HG02870 (cell line): ENCODE measurements around the gene SEMA3A.
"Not testable (repeated sequence)": the region's sequence is repeated elsewhere in the genome, so short reads cannot be mapped to it uniquely, and the experiment has no call there.

Source experiments
- ATAC-seq: cut with Tn5 transposase; IDR thresholded peaks from one replicate; pipeline ENCODE4 v1.9.1; 2021; ENCODE audit warnings: mild to moderate bottlenecking, moderate library complexity; ENCODE audit not compliant: unreplicated experiment

Gene SEMA3A

DNA sequence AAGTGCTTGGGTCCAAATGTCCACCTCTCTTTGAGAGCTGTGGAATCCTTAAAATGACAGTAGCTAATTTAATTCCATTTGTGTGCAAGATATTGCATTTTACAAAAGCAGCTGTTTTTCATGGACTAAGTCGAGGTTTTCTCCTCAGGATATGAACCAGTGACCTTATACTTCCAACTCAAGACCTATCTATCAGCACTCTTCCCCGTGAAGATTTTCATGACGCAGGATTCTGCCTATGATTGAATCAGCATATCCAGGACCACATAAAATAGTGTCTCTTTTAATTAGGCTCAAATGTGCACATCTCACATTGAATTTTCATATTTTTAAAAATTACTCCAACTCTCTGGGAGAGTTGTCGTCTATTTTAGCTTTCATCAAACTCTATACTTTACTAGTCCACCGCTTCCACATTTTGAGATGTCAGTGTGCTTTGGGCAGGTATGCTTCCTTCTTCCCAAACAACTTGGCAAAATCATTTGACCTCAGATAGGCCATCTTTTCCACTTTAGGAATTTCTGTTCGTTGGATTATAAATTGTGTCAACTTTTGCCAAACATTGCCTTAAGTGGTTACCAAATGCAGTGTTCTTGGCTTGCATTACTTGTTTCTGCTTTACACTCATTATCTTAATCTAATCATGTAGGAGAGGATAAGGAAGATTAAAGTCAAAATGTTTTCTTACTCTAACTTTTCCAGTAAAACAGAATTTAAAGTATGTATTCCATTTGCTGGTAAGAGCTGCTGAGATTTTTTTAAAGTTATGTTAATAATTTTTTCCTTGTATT is 39.4 kb downstream of the SEMA3A start:
- no peak for ATAC-seq

DNA sequence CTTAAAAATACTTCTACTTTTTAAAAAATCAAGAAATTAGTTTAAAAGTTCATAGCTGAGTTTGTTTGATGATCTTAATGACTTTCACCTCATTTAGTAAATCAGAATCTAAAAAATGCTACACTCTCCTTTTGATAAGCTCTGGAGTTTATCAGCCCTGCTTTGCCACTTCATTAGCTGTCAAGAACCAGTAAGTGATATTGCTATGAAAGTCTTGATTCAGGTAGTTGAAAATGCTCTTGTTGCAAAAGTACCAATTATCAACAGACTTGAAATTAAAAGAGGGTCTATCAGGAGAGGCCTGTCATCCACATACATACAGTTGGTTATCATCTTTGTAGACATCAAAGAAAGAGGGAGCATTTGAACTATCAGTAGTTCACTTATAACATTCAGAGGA is 41.6 kb downstream of the SEMA3A start:
- ATAC-seq: no peak

DNA sequence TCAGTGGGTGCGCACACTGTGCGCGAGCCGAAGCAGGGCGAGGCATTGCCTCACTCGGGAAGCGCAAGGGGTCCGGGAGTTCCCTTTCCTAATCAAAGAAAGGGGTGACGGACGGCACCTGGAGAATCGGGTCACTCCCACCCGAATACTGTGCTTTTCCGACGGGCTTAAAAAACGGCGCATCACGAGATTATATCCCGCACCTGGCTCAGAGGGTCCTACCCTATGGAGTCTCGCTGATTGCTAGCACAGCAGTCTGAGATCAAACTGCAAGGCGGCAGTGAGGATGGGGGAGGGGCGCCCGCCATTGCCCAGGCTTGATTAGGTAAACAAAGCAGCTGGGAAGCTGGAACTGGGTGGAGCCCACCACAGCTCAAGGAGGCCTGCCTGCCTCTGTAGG is 44.2 kb downstream of the SEMA3A start:
- not testable (repeated sequence) for ATAC-seq

DNA sequence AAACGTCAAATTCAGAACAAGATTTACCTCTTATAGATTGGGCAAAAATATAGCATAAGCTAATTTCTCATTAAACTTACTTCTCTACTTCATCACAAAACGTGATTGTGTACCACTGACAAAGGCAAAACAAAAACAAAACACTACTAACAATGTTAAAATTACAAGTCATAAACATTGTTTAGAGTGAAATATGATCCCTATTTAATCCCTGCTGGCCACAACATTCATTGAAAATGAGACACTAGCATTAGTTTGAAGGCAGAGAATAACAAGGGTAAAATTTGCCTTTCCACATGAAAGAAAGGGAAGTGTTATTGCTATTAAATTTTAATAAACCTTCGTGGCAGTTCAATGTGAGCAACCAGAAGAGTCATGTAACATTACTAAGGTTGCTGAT is 45.0 kb downstream of the SEMA3A start:
- no peak for ATAC-seq

GRCh38 chr7:84145892-84146291 is 48.7 kb downstream of the SEMA3A start:
- no peak for ATAC-seq

- ATAC-seq: no peak
Measured at GRCh38 chr7:84144935-84145334, 49.7 kb downstream of the SEMA3A start.

- no peak for ATAC-seq
Measured at GRCh38 chr7:84144480-84144879, 50.1 kb downstream of the SEMA3A start.

- no peak for ATAC-seq
Measured at GRCh38 chr7:84142726-84143125, 51.9 kb downstream of the SEMA3A start.

DNA sequence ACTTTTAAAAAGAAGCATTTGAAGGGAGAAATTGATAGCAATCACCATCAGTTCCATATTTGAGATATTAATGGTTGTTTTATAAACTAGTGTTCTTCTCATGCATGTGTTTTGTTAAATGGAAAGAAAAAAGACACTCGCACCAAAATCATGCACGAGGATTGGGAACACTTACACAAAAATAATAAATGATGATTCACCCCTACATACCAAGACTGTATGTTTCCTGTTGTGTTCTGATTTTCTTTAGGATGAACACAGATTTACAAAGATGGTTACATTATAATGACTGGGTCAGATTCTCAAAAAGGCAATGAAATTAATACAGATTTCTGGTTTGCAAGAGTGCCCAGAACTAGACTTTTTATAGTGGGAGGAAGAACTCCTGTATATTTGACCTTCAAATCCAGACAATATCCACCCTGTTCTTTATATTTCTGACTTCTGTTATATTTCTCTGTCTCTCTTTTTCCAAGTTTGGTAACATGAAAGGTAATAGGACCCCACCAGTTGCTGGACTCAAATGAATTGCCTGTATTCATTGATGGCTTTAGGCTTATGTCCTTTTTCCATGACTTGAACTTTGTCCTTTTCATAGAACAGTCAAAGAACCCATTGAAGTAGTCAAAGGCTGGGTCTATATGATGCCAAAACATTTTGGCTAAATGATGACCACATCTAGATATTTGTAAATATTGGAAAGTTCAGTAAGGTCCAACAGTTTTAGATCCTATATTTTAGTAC is 54.4 kb downstream of the SEMA3A start:
- no peak for ATAC-seq

DNA sequence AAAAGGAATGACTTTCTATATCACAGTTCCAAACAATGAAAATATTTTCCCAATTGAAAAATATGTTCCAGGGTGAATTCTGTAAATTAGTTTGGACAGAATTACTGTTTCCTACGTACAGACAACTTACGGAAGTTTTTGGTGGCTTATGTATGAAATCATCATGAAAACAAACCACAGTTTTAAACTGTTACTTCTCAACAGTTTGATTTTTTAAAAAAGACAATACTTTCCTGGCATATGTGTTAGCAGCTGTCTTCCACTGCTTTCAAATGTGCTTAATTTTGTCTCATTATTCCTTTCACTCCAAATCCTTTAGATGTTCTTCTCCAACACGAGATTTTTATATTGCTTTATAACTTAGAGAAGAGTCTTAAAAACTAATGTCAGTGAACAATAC is 56.2 kb downstream of the SEMA3A start:
- no peak for ATAC-seq

DNA sequence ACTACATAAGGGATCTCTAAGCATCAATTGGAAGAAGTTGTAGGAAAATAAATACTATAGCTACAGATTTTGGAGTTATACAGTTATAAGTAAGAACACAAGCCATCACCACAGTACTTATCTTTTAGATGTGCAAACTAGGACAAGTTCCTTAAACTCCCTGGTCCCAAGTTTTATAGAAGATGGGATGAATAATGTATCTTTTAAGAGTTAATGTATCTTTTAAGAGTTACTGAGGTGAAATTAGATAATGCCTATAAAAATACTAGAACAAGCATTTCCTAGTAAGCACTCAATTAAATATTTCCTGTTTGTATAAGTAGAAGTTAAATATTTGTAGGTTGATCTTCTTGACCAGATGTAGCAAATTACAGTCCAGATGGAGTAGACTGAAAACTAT is 56.8 kb downstream of the SEMA3A start:
- ATAC-seq: no peak

GRCh38 chr7:84136809-84137208 is 57.8 kb downstream of the SEMA3A start:
- ATAC-seq: no peak

GRCh38 chr7:84136336-84136735 is 58.3 kb downstream of the SEMA3A start:
- ATAC-seq: no peak

DNA sequence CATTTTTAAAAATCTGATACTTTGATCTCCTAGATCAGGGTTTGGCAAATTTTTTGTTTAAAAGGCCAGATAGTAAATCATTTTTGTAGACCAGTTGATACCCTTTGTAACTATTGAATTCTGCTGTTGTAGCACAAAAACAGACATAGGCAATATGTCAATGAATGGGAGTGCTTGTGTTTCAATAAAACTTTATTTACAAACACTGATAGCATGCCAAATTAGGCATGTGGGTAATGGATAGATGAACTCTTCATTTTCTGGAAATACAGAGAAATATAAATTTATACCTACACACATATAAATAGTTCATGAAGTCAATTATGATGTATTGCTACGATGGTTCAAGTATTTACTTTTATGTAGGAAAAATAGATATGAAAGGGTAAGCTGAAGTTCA is 60.4 kb downstream of the SEMA3A start:
- ATAC-seq: no peak

DNA sequence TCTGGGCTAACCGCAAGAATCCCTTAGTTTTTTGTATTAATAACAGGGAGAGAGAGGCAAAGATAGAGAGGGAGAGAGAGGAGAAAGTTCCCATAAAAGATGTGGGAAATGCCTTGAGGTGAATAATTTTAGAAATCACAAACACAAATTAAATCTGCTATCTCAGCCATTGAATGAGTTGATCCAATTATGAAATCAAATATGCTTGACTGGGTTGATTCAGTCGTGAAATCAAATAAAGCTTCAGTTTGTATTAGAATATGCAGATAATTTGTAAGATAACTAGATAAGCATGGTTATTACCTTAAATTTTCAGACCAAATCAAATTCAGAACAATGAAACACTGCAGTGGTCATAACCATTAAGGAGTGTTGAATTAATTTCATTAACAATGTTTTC is 68.9 kb downstream of the SEMA3A start:
- no peak for ATAC-seq

DNA sequence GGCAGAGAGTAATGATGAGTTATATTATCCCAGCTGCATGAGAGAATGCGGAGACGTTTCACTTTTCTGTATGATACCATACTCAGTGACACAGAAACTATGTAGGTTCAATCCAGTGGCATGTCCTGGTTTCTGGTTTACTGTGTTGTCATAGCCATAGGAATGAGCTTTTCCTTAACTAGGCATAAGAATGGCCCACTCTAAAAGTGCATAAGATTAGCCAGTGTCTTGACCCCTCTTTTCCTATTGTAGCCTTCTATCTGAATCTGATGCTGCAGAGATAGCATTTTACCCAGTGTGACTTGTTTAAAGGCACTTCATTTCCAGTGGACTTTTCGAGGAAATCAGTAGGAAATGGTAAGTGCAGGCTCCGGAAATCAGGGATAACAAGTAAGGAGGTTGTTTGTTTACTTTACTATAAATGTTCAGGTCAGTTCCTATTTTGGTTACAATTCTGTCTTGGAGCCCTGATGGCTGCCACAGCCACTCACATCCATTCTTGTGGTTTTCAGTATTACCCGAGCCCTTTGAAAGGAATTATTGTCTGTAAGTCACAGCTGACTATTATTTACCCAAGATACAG is 70.5 kb downstream of the SEMA3A start:
- no peak for ATAC-seq

DNA sequence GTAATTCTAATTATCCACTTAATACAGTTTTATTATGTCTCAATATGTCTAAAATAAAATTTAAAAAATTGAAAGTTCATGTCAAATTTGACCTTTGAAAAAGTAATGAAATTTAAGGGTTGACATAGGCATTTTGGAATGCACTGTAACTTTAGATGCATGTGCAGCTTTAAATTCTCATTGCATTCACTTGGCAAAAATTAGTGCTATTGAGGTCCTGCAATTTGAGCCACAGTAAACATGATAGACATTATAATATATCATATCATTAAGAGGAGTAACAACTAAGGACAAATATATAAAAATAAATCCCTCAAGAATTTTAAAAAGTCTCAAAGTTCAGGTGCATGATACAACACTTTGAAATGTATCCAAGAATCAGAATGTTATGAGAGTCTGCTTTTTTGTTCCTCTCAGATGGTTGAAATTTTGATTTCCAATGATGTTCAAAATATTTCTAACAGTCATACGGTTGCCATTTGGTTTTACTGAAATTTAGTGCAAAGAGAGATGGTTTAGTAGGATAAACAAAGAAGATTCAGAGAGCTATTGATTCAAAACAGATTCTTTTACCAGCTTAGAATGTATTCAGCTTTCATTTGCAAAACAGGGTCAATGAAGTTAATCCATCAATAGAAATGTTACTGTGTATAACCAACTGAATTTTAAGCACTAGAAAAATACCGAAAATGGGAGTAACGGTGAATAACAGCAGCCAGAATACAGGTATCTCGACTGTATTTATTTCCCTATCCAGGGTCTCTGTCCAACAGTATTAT is 71.8 kb downstream of the SEMA3A start:
- no peak for ATAC-seq

DNA sequence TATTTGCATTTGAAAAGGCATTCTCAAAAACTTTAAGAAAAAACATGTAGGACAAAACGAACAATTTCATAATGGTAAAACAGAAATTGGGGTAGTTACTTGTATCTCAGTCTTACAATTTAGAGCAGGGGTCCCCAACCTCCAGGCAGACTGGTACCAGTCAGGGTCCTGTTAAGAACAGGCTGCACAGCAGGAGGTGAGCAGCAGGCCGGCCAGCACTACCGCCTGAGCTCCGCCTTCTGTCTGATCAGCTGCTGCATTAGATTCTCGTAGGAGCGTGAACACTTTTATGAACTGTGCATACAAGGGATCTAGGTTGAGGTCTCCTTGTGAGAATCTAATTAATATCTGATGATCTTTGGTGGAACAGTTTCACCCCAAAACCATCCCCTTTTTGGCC is 77.3 kb downstream of the SEMA3A start:
- ATAC-seq: no peak

DNA sequence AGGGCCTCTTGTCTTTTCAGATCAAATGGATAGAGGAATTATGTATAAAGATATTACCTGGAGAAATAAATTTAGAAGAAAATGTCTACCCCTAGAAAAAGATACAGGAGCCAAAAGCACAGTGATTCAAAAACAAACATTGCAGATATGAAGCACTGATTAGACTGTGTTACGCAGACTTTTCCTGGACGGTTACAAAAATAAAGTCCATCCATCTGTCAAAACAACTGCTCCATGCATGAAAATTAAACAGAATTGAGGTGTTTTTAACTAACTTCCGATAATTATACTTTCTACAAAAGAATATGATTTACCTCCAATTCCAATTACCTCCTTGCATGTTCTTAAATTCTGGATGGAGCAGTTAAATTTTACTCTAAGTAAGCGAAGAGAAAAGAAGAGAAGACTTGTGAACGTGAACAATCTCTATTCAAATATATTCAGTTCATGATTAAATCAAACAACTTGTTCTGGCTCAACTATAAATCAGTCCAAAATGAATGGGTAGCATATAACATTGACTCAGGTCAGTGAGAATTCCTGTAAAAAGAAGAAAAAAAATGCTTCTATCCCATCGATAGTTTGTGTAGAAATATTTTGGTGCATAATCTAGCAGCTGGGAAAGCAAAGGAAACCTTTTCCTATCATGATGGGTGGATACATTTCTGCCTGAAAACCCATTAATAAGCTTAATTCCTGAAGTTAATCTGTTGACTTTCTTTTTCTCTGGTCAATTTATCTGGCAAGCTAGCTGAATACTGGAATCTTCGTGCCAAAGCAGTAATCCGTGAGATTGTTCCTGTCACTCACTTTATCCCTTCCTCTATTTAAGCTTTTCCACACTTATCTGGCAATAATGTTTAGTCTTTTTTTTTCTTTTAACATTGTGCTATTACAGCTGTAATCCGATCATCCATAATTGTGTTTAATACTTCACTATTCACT is 80.4 kb downstream of the SEMA3A start:
- ATAC-seq: no peak

DNA sequence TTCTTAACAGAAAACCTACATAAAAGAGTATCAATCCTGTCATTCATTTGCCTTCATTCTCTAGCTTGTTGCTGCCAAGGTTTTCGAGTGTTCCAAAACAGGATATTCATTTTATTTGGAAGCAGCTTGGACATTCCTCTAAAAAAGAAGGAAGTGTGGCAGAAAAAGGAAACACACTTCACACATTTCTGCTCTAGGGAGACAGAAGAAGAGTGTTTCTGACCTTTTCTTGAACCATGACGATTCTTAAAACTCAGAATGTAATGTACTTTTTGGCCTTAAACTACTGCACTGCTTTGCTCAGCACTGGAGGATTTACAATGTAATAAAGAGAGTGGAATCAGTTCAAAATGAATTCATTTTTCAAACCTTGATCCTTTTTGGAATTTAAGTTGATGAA is 81.3 kb downstream of the SEMA3A start:
- ATAC-seq: no peak
